WTC11 (cell line): ENCODE data around the gene ZNF333. TPM values are rescaled to one million over a fixed set of nuclear protein-coding genes. Genes with fewer than 3 reads are reported as not detected.
A peak's percentile ranks its signal among the peaks of the same experiment; 100 is the strongest.
"Not testable (repeated sequence)": the region's sequence is repeated elsewhere in the genome, so short reads cannot be mapped to it uniquely, and the experiment has no call there.

ENCODE experiments used
- ATAC-seq: fragments of 200-7000 bp; cut with Tn5 transposase; 2 replicates; pipeline ENCODE4 v1.10.0; 2021; ENCODE audit warnings: mild to moderate bottlenecking, moderate library complexity
- CTCF ChIA-PET: fragments of 300-600 bp; sonication (Branson Sonifier 250); formaldehyde crosslinking; loops from one replicate; lab custom pipeline; 2021; ENCODE audit warnings: antibody characterized with exemption; lab: Charles Lee
- POLR2A ChIA-PET: fragments of 350-600 bp; sonication (Branson Sonifier 250); formaldehyde crosslinking; loops from one replicate; lab custom pipeline; 2021; ENCODE audit warnings: antibody characterized with exemption; lab: Charles Lee
- DNase-seq: peaks from one replicate; pipeline ENCODE4 v3.0.0; 2021; ENCODE audit warnings: low spot score
- H3K27ac Mint-ChIP-seq: 2 replicates; pipeline ENCODE4 v1.8.0; 2021; ENCODE audit warnings: mixed read lengths
- H3K27me3 Mint-ChIP-seq: 2 replicates; pipeline ENCODE4 v1.8.0; 2021; ENCODE audit warnings: low read depth, mild to moderate bottlenecking, moderate library complexity, mixed read lengths
- H3K36me3 Mint-ChIP-seq: 2 replicates; pipeline ENCODE4 v1.8.0; 2021; ENCODE audit warnings: mixed read lengths
- H3K4me1 Mint-ChIP-seq: 2 replicates; pipeline ENCODE4 v1.8.0; 2022; ENCODE audit warnings: mixed read lengths
- H3K4me3 Mint-ChIP-seq: 2 replicates; pipeline ENCODE4 v1.8.0; 2021; ENCODE audit warnings: mild to moderate bottlenecking, moderate library complexity, mixed read lengths
- H3K9me3 Mint-ChIP-seq: 2 replicates; pipeline ENCODE4 v1.8.0; 2021; ENCODE audit warnings: mixed read lengths
- ATF6 ChIP-seq: sonication (generic); formaldehyde crosslinking; IDR thresholded peaks from 2 replicates; pipeline ENCODE4 v1.8.1; 2023; ENCODE audit warnings: mild to moderate bottlenecking, missing genetic modification reagents
- CREB1 ChIP-seq: sonication (generic); formaldehyde crosslinking; IDR thresholded peaks from 2 replicates; pipeline ENCODE4 v1.8.0; 2023; ENCODE audit warnings: mild to moderate bottlenecking, missing genetic modification reagents
- CREM ChIP-seq: sonication (generic); formaldehyde crosslinking; IDR thresholded peaks from 2 replicates; pipeline ENCODE4 v1.8.1; 2022; ENCODE audit warnings: mild to moderate bottlenecking, missing genetic modification reagents, moderate library complexity
- E2F4 ChIP-seq: sonication (generic); formaldehyde crosslinking; IDR thresholded peaks from 2 replicates; pipeline ENCODE4 v1.8.1; 2022; ENCODE audit warnings: low read depth, mild to moderate bottlenecking, moderate library complexity, missing genetic modification reagents, borderline replicate concordance
- HMGA2 ChIP-seq: fragments of 250-450 bp; sonication (Bioruptor Pico); IDR thresholded peaks from 2 replicates; pipeline ENCODE4 v1.4.0; 2021; ENCODE audit warnings: mild to moderate bottlenecking, moderate library complexity
- JUN ChIP-seq: sonication (generic); formaldehyde crosslinking; IDR thresholded peaks from 2 replicates; pipeline ENCODE4 v1.8.0; 2023; ENCODE audit warnings: mild to moderate bottlenecking, missing genetic modification reagents
- MYBL2 ChIP-seq: sonication (generic); formaldehyde crosslinking; IDR thresholded peaks from 2 replicates; pipeline ENCODE4 v1.8.1; 2023; ENCODE audit warnings: mild to moderate bottlenecking, moderate library complexity, missing genetic modification reagents
- NFATC4 ChIP-seq: fragments of 250-450 bp; sonication (Bioruptor Pico); IDR thresholded peaks from 2 replicates; pipeline ENCODE4 v1.9.0; 2021; ENCODE audit warnings: mild to moderate bottlenecking
- PRRX2 ChIP-seq: fragments of 250-450 bp; sonication (Bioruptor Pico); IDR thresholded peaks from 2 replicates; pipeline ENCODE4 v1.8.0; 2021; ENCODE audit warnings: mild to moderate bottlenecking
- SOX15 ChIP-seq: fragments of 250-450 bp; sonication (Bioruptor Pico); IDR thresholded peaks from 2 replicates; pipeline ENCODE4 v1.9.0; 2021; ENCODE audit warnings: mild to moderate bottlenecking
- TP53 ChIP-seq: sonication (generic); formaldehyde crosslinking; IDR thresholded peaks from 2 replicates; pipeline ENCODE4 v1.8.1; 2023; ENCODE audit warnings: mild to moderate bottlenecking, missing genetic modification reagents
- ZNF138 ChIP-seq: sonication (generic); formaldehyde crosslinking; conservative IDR thresholded peaks from 2 replicates; pipeline ENCODE4 v1.8.1; 2022; ENCODE audit warnings: mild to moderate bottlenecking, moderate library complexity, missing genetic modification reagents
- ZNF425 ChIP-seq: fragments of 250-450 bp; sonication (Bioruptor Pico); conservative IDR thresholded peaks from 2 replicates; pipeline ENCODE4 v1.9.0; 2021; ENCODE audit warnings: mild to moderate bottlenecking
- total RNA-seq: library from RNA; stranded (reverse); gene quantifications from 3 replicates; pipeline ENCODE4 v1.2.3, GENCODE V29; 2021
- TF ChIP-seq, protein P1 (sequence below): fragments of 250-450 bp; sonication (Bioruptor Pico); IDR thresholded peaks from 2 replicates; pipeline ENCODE4 v1.8.0; 2021; ENCODE audit warnings: mild to moderate bottlenecking
- TF ChIP-seq, protein P2 (sequence below): fragments of 250-450 bp; sonication (Bioruptor Pico); IDR thresholded peaks from 2 replicates; pipeline ENCODE4 v1.9.0; 2021; ENCODE audit warnings: mild to moderate bottlenecking, borderline replicate concordance

ZNF333 gene
- total RNA-seq, 1 experiment from 2014 or later = 16.2 TPM

DNA sequence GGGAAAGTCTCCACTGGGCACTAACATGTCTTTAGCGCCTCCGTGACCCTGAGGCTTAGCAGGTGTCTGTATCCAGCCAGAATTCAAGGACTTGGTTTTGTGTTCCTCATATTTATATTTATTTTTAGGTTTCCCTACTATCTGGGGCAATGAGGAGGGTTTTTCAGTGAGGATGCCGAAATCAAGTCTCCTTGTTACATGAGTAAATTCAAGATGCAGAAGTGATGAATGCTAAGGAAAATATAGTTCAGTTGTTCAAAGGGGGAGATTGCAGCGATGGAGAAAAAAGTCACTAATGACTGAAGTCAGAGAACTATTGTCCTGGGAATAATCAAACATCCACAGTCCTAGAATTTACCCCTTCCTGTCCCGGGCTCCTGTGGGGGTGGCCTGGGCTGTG lies 89.3 kb downstream of the ZNF333 start (continued):
- no peak for TF ChIP-seq ATF6 (CRISPR knock-in tag)
- TF ChIP-seq ZNF425 (CRISPR knock-in tag) = no peak
- no peak for TF ChIP-seq SOX15 (CRISPR knock-in tag)
- TF ChIP-seq CREB1 = no peak
- TF ChIP-seq, protein P1, sequence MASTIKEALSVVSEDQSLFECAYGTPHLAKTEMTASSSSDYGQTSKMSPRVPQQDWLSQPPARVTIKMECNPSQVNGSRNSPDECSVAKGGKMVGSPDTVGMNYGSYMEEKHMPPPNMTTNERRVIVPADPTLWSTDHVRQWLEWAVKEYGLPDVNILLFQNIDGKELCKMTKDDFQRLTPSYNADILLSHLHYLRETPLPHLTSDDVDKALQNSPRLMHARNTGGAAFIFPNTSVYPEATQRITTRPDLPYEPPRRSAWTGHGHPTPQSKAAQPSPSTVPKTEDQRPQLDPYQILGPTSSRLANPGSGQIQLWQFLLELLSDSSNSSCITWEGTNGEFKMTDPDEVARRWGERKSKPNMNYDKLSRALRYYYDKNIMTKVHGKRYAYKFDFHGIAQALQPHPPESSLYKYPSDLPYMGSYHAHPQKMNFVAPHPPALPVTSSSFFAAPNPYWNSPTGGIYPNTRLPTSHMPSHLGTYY (CRISPR knock-in tag) = no peak
- no peak for TF ChIP-seq TP53
- TF ChIP-seq CREM = no peak

DNA sequence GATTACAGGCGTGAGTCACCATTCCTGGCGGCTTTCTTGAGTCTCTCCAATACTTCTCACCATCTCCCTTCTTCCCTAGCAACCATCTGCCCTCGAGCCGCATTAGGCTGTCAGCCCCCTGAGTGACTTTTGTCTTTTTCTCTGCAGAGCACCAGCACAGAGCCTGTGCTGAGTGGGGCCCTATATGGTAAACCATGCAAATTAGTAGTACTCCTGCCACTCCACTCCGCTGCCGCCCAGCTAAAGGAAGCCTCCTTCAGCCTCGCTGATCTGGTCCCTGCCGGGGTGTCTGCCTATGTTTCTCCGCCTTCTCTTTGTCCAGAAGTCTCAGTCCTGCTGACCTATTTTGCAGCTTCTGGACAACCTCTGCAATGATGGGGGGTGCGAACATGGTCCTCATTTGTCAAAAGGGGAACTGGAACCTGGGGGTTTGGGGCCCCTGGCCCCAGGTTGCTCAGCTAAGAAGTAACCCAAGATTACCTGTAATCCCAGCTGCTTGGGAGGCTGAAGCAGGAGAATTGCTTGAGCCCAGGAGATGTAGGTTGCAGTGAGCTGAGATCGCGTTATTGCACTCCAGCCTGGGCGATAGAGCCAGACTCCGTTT lies 90.9 kb downstream of the ZNF333 start:
- CTCF ChIA-PET = interaction anchor here (1.4 kb wide), 1 partner anchor 94 kb away, joined by 3 read pairs; no protein-coding TSS in a partner anchor
- H3K4me3 Mint-ChIP-seq, DNase-seq, H3K27ac Mint-ChIP-seq, H3K9me3 Mint-ChIP-seq, H3K27me3 Mint-ChIP-seq, POLR2A ChIA-PET, ATAC-seq, H3K36me3 Mint-ChIP-seq: not testable (repeated sequence)
- peaks cover 13% of the 10 kb centered on the region for H3K4me1 Mint-ChIP-seq

- CTCF ChIA-PET = interaction anchor here (1.4 kb wide), 1 partner anchor 95 kb away, joined by 3 read pairs; no protein-coding TSS in a partner anchor
- peaks cover 15% of the 10 kb centered on the region for H3K4me1 Mint-ChIP-seq
- POLR2A ChIA-PET, H3K4me3 Mint-ChIP-seq, H3K36me3 Mint-ChIP-seq, ATAC-seq, H3K9me3 Mint-ChIP-seq, H3K27ac Mint-ChIP-seq, DNase-seq, H3K27me3 Mint-ChIP-seq: not testable (repeated sequence)
- TF ChIP-seq HMGA2 (CRISPR knock-in tag) = 0 out of 2 replicates have a peak, but pooled peaks have one; percentile 25
Observed at GRCh38 chr19:14781713-14782536, 92.1 kb downstream of the ZNF333 start.

DNA sequence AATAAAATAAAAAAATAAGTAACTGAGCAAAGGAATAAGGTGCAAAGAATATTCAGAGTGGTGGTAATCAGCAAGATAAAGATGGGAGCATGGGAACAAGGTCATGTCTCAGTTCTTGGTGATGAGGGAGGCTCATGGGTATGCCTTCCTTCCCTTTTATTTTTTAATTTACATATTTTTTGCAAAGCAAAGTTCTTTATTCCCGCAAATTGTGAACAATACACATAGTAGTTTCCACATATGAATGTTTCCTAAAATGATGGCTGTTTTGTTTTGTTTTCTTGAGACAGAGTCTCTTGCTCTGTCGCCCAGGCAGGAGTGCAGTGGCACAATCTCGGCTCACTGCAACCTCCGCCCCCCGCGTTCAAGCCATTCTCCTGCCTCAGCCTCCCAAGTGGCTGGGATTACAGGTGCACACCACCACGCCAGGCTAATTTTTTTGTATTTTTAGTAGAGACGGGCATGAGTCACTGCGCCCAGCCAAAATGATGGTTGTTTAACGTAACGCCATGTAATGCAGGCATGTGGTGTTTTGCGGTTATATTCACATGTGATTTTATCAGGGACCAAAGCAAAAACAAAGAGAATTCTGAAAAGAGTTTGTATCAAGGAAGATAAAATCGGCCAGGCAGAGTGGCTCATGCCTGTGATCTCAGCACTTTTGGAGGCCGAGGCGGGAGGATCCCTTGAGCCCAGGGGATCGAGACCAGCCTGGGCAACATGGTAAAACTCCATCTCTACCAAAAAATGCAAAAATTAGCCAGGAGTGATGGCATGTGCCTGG lies 93.0 kb downstream of the ZNF333 start:
- ATAC-seq (no peak), DNase-seq (no peak)
- Mint-ChIP-seq H3K27me3 (peaks cover under 1% of the 10 kb centered on the region; the same call in 1 of the 2 replicates), H3K4me3 (no peak overlapping the region), H3K9me3 (no peaks in the 10 kb centered on the region), H3K36me3 (no peaks in the 10 kb centered on the region), H3K4me1 (peaks cover 15% of the 10 kb centered on the region), H3K27ac (no peak overlapping the region)
- ChIA-PET CTCF (interaction anchor here (1.1 kb wide), 1 partner anchor 209 kb away, joined by 5 read pairs; no protein-coding TSS in a partner anchor), POLR2A (interaction anchor here (0.6 kb wide), 1 partner anchor 24 kb away, joined by 3 read pairs; no protein-coding TSS in a partner anchor)
- TF ChIP-seq PRRX2 (CRISPR knock-in tag) (no peak), ZNF138 (CRISPR knock-in tag) (no peak), NFATC4 (CRISPR knock-in tag) (no peak), E2F4 (CRISPR knock-in tag) (no peak), MYBL2 (CRISPR knock-in tag) (no peak), TP53 (no peak), JUN (CRISPR knock-in tag) (no peak)
- TF ChIP-seq, protein P2, sequence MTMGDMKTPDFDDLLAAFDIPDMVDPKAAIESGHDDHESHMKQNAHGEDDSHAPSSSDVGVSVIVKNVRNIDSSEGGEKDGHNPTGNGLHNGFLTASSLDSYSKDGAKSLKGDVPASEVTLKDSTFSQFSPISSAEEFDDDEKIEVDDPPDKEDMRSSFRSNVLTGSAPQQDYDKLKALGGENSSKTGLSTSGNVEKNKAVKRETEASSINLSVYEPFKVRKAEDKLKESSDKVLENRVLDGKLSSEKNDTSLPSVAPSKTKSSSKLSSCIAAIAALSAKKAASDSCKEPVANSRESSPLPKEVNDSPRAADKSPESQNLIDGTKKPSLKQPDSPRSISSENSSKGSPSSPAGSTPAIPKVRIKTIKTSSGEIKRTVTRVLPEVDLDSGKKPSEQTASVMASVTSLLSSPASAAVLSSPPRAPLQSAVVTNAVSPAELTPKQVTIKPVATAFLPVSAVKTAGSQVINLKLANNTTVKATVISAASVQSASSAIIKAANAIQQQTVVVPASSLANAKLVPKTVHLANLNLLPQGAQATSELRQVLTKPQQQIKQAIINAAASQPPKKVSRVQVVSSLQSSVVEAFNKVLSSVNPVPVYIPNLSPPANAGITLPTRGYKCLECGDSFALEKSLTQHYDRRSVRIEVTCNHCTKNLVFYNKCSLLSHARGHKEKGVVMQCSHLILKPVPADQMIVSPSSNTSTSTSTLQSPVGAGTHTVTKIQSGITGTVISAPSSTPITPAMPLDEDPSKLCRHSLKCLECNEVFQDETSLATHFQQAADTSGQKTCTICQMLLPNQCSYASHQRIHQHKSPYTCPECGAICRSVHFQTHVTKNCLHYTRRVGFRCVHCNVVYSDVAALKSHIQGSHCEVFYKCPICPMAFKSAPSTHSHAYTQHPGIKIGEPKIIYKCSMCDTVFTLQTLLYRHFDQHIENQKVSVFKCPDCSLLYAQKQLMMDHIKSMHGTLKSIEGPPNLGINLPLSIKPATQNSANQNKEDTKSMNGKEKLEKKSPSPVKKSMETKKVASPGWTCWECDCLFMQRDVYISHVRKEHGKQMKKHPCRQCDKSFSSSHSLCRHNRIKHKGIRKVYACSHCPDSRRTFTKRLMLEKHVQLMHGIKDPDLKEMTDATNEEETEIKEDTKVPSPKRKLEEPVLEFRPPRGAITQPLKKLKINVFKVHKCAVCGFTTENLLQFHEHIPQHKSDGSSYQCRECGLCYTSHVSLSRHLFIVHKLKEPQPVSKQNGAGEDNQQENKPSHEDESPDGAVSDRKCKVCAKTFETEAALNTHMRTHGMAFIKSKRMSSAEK (CRISPR knock-in tag) = no peak
